ENCODE measurements around the gene CYP2A7.

DNA sequence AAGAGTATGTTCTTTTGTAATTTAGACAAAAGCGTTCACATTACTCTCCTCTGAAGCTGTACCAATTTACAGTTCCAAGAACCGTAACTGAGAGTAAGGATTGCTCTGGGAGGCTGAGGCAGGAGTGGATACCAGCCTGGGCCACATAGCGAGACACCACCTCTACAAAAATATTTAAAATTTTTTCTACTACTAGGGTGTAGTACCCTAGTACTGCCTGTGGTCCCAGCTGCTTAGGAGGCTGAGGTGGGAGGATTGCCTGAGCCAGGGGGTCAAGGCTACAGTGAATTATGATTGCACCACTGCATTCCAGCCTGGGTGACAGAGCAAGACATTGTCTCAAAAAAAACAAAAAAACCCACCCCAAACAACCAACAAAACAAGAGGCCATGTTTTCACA is 19.7 kb downstream of the CYP2A7 start:
- TF ChIP-seq, protein P1, sequence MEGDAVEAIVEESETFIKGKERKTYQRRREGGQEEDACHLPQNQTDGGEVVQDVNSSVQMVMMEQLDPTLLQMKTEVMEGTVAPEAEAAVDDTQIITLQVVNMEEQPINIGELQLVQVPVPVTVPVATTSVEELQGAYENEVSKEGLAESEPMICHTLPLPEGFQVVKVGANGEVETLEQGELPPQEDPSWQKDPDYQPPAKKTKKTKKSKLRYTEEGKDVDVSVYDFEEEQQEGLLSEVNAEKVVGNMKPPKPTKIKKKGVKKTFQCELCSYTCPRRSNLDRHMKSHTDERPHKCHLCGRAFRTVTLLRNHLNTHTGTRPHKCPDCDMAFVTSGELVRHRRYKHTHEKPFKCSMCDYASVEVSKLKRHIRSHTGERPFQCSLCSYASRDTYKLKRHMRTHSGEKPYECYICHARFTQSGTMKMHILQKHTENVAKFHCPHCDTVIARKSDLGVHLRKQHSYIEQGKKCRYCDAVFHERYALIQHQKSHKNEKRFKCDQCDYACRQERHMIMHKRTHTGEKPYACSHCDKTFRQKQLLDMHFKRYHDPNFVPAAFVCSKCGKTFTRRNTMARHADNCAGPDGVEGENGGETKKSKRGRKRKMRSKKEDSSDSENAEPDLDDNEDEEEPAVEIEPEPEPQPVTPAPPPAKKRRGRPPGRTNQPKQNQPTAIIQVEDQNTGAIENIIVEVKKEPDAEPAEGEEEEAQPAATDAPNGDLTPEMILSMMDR (IDR thresholded peaks at IDR 0.05) = no peak; the same call in 1 of the 2 replicates
- TF ChIP-seq TCF7L2 (IDR thresholded peaks at IDR 0.05; ENCODE audit: low read depth, low read length) (no peak), REST (IDR thresholded peaks at IDR 0.05; ENCODE audit: insufficient read depth in 1 of 2, low read depth in 2 of 2, low read length in 1 of 2) (no peak)
